Dedifferentiated amniotic fluid mesenchymal stem cell (primary cell): ENCODE data around the gene BATF.
"Not testable (repeated sequence)": the region's sequence is repeated elsewhere in the genome, so short reads cannot be mapped to it uniquely, and the experiment has no call there.

Experiments
- DNase-seq: peaks from one replicate; pipeline ENCODE4 v3.0.0-alpha.2; 2016; ENCODE audit errors: extremely low spot score

BATF gene

GRCh38 chr14:75522224-75522982 is at the start of gene BATF:
Gene BATF, plus strand, starts transcription at chr14:75522469. Its CDS starts 214 bp downstream, at chr14:75522683.
- no peak for DNase-seq

- not testable (repeated sequence) for DNase-seq
These were observed 48.1 kb upstream of the BATF start for GRCh38 chr14:75474127-75474526.

- no peak for DNase-seq
These were observed 45.8 kb upstream of the BATF start for GRCh38 chr14:75476274-75476995.

- DNase-seq, result no peak
These were observed 44.4 kb upstream of the BATF start for GRCh38 chr14:75477881-75478280.

GRCh38 chr14:75479770-75480600 is 42.3 kb upstream of the BATF start:
- no peak for DNase-seq

- no peak for DNase-seq
These were observed 39.9 kb upstream of the BATF start for GRCh38 chr14:75482366-75482765.

GRCh38 chr14:75484711-75485429 is 37.4 kb upstream of the BATF start:
- DNase-seq, result no peak

GRCh38 chr14:75486318-75486717 is 36.0 kb upstream of the BATF start:
- DNase-seq, result no peak

- DNase-seq, result no peak
These were observed 35.1 kb upstream of the BATF start for GRCh38 chr14:75487155-75487671.

- no peak for DNase-seq
These were observed 32.8 kb upstream of the BATF start for GRCh38 chr14:75489480-75489837.

- DNase-seq, result no peak
These were observed 30.8 kb upstream of the BATF start for GRCh38 chr14:75491376-75491978.

- DNase-seq, result no peak
These were observed 29.3 kb upstream of the BATF start for GRCh38 chr14:75492832-75493591.

GRCh38 chr14:75493592-75494087 is 28.6 kb upstream of the BATF start:
- no peak for DNase-seq

- DNase-seq, result no peak
These were observed 27.4 kb upstream of the BATF start for GRCh38 chr14:75494896-75495295.

GRCh38 chr14:75495399-75495798 is 26.9 kb upstream of the BATF start:
- DNase-seq, result no peak

GRCh38 chr14:75495882-75496281 is 26.4 kb upstream of the BATF start:
- DNase-seq, result no peak

GRCh38 chr14:75496755-75497154 is 25.5 kb upstream of the BATF start:
- no peak for DNase-seq

- DNase-seq, result no peak
These were observed 25.1 kb upstream of the BATF start for GRCh38 chr14:75497191-75497590.

- no peak for DNase-seq
These were observed 24.6 kb upstream of the BATF start for GRCh38 chr14:75497701-75498100.
